ENCODE results near the gene ZNF318. TPM values are rescaled to one million over a fixed set of nuclear protein-coding genes. Genes with fewer than 3 reads are reported as not detected.
"Not testable (repeated sequence)": the region's sequence is repeated elsewhere in the genome, so short reads cannot be mapped to it uniquely, and the experiment has no call there.

Gene ZNF318
- polyA plus RNA-seq, 3 donors = 28.5 to 28.8 (median 28.5) TPM

DNA sequence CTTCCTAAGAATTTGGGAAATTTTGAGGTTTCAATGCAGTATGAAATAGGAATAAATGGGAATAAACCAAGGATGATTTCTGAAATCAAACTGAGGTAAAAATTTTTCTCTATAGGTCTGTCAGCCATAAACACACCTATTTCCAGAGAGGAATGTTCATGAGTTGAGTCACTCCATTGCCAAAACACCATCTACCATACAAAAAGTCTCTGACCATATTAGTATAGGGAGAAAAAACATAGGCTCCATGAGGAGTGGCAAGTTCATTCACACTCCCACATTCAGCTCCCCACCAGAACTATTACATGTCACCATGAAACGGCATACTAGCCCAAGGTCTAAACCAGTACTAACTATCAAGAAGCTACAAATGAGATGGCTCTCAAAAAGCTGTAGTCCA, 9.6 kb downstream of the ZNF318 start:
- DNase-seq (ENCODE audit: extremely low read depth in 1 of 11, low read depth in 9 of 11, low spot score in 4 of 11) = no peak

DNA sequence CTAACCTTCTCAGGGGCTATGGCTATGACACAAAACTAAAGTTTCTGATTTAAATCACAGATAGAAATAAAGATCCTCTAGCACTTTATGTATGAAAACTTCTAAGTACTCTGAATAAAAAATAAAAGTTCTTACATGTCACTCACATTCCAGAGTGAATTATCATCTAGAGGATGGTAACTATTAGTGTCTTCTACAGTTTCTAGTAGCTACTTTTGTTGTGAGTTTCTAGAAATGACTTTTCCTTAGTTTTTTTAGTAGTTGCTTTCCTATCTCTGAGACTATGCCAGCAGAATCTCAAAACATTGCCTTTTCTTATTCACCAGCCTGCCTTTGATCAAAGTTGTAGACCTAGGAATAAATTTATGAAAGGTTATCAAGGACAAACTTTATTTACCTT, 10.1 kb downstream of the ZNF318 start:
- no peak for DNase-seq (ENCODE audit: extremely low read depth in 1 of 11, low read depth in 9 of 11, low spot score in 4 of 11)

DNA sequence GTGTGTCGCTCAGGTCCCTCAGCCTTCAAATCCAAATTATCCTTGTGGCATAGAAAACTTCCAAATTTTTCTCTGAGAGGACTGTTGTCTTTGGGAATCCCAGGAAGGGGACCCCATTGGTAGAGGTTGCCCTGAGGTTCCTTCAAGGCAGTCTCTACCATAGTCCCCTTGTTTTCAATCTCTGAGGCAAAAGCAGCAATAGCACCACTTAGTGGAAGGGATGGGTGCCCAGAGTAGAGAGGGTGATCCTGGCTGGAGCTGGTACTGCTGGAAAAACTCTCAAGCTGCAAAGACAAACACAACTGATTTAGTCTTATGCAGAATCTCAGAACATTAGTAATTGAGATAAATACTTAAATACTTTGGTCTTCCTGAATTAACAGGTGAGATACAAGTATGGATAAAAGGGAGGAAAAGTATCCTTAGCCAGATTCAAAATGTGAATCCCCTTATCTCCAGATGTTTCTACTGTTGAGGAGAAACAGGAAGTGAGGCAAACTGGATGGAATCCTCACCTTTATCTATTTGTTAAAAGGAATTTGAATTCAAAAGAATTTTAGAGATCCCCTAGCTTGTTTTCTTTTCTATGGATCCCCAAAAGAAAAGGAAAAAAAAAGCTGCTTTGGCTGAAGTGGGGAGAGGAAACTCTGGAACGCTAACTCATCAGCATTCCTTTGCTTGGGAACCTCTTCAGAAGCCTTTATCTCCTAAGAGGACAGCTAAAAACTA, 13.4 kb downstream of the ZNF318 start:
- no peak for DNase-seq (ENCODE audit: extremely low read depth in 1 of 11, low read depth in 9 of 11, low spot score in 4 of 11)

DNA sequence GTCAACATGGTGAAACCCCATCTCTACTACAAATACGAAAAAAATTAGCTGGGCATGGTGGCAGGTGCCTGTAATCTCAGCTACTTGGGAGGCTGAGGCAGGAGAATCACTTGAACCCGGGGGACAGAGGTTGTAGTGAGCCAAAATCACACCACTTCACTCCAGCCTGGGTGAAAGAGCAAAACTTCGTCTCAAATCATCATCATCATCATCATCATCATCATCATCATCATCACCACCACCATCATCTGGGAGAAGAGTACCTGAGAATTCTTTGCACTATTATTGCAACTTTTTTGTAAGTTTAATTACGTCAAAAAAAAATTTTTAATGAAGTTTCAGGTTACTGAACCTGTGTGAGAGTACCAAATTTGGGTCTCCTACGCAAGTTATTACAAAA, 17.5 kb downstream of the ZNF318 start:
- not testable (repeated sequence) for DNase-seq (ENCODE audit: extremely low read depth in 1 of 11, low read depth in 9 of 11, low spot score in 4 of 11)

DNA sequence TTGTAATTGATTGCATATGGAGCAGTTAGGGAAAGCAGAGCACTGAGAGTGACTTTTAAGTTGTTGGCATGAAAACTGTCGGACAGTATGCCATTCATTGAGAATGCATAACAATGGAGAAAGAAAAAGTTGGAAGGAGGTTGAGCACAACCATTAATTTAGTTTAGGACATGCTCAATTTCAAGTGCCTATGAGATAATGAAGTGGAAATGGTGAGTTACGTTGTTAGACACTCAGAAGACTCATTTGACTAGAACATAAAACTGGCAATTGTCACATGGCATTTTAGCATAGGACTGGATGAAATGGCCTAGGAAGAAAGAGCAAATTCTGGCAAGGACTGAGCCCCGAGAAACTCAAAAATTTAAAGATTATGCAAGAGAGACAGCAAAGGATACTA, 22.0 kb downstream of the ZNF318 start:
- no peak for DNase-seq (ENCODE audit: extremely low read depth in 1 of 11, low read depth in 9 of 11, low spot score in 4 of 11)

DNA sequence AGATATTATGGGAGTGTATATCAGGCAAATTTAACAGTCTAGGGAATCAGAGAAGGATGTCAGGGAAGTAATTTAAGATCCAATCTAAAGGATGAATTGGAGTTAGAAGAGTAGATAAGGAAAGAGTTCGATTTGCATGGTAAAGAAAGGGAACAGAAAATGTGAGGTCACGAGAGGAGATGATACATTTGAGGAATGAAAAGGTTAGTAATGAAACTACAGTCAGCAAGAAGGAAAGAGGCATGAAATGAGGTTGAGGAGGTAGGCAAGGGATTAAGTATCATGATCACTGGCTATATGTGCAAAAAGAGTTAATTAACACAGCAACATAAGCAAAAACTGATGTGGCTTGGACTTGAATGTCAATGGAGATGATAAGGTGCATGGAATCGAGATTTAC, 22.4 kb downstream of the ZNF318 start:
- DNase-seq (ENCODE audit: extremely low read depth in 1 of 11, low read depth in 9 of 11, low spot score in 4 of 11) = no peak

DNA sequence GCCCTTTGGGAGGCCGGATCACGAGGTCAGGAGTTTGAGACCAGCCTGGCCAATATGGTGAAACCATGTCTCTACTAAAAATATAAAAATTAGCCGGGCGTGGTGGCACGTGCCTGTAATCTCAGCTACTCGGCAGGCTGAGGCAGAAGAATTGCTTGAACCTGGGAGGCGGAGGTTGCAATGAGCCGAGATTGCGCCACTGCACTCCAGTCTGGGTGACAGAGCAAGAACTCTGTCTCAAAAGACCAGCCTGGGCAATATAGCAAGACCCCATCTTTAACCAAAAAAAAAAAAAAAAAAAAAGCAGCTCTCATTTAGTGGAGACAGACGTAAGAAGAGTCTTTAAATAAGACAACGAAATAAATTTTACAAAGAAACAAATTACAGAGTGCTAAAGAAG, 23.2 kb downstream of the ZNF318 start:
- DNase-seq (ENCODE audit: extremely low read depth in 1 of 11, low read depth in 9 of 11, low spot score in 4 of 11) = not testable (repeated sequence)

DNA sequence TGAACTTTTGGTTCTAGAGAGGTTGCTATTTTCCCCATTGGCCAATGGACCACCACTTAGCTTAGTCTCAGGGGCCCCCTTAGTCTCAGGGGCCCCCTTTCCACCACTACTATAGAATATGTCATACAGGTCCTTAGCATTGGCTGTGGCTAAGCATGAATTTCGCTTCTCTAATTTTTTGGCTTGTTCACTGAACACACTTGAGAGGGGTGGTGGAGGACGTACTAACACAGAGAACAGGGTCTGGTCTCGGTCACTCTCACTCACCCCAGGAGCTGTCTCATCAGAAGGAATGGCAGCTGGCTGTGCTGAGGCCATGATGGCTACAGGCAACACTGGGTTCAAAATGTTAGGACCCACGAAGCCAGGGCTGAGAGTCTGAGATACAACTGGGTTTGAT, 30.3 kb downstream of the ZNF318 start:
- no peak for DNase-seq (ENCODE audit: extremely low read depth in 1 of 11, low read depth in 9 of 11, low spot score in 4 of 11)

DNA sequence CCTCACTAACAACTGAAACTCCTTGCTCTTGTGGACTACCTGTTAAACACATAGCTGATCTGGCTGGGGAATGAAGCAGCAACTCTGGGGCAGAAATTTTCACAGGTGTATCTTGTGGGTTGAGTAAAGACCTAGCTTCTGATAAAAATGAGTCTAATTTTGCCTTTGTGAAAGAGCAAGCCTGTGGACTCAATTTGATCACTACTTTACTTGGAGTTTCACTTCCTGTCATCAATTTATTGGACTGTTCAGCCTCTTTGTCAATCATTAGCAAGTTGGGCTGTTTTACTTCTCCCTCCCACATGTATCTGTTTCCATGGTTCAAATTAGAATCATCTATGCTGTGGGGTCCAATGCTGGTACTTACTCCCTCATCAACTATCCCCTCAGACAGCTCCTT, 31.2 kb downstream of the ZNF318 start:
- no peak for DNase-seq (ENCODE audit: extremely low read depth in 1 of 11, low read depth in 9 of 11, low spot score in 4 of 11)

DNA sequence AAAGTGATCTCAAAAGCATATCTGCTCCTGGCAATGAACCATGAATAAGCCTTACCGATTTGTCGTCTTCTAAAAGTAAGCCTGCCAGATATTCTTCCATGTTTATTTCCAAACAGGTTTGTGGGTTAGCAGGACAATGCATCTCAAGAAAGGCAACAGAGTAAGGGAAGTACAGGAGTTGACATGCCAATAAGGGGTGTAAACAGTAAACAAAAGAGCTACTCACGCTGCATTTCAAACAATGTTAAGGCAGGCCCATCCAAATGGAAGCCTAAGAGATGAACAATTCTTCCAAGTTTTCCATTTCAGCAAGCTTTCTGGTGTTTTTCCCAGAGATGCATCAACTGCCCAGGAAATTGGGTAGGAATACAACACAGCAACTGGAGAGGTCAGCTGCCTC, 33.1 kb downstream of the ZNF318 start:
- no peak for DNase-seq (ENCODE audit: extremely low read depth in 1 of 11, low read depth in 9 of 11, low spot score in 4 of 11)

DNA sequence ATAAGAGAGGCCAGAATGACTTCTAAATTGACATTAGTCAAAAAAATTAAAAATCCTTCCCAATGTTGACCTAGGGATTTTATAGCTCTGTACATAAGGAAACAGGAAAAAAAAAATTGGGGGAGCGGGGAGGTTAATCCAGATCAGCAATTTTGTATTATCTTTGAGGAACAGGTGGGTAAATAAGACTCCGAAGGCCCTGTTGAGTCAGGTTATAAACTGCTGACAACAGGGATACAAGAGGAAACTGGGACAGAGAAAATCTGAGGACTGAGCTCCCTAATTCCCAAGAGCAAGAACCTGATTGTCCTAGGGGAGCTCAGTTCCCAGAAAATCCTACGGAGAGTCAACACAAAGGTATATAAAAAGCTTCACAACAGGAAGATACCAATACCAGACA, 34.0 kb downstream of the ZNF318 start:
- no peak for DNase-seq (ENCODE audit: extremely low read depth in 1 of 11, low read depth in 9 of 11, low spot score in 4 of 11)

DNA sequence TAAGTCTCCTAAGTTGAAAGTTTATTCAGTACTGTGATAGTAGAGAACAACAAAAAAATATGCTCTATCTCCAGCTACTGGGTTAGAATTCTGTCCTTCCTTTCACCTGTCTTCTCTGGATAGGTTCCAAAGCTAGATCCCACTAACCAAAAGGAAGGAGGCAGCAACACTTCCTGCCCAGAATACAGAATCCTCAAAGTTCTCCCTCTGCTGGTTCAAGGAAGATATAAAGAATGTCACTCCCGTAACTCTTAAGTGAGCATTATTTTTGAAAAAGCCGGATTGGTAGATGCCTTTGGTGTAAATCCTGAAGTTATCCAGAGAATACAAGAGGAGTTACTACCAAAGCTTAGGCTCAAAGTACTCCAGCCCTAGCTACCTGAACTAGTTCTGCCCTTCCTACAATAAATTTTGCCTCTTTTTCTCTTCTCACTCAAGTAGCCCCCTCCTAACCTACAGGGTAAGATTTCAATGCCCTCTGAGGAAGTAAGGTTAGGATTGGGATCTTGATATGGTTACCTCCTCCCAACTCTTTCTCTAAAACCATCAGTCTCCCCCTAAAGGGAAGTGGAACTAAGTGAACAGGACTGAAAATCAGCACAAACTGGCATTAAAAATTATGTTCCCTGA, 34.9 kb downstream of the ZNF318 start:
- DNase-seq (ENCODE audit: extremely low read depth in 1 of 11, low read depth in 9 of 11, low spot score in 4 of 11) = peak; percentile 31 to 66 (median 44)

DNA sequence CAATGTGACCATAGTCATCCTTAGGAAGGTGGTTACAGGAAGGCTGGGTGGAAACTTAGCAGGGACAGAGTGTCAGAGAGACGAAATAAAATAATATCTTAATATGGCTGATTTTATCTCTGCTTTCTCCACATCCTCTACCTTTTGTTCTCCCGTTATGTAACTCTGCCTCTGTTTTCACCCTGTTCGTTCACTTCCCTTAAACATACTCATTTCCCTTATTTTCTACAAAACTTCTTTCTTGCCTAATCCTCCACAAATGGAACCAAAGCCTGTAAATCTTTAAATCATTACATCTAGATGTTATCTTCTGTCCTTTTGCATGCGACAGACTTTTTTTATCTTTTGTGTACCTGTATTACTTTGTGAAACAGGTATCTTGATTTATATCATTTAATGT, 37.6 kb downstream of the ZNF318 start:
- no peak for DNase-seq (ENCODE audit: extremely low read depth in 1 of 11, low read depth in 9 of 11, low spot score in 4 of 11)

DNA sequence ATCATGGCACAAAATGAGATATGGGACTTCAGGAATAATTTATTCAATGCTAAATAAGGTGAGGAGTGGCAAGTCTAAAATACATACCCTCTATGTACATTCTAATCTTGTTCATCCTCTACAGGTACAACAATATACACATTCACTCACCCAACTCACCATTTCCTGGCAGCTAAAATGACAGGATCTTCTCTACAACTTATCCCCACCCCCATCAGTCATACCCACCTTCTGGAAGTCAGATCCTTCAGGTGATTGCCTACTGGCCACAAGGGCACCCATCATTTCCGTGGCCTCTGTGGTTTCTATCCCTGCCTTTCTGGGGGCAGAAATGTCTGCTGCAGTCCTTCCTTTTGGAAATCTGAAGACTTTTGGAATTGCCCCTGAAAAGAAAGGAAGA, 38.0 kb downstream of the ZNF318 start:
- no peak for DNase-seq (ENCODE audit: extremely low read depth in 1 of 11, low read depth in 9 of 11, low spot score in 4 of 11)

DNA sequence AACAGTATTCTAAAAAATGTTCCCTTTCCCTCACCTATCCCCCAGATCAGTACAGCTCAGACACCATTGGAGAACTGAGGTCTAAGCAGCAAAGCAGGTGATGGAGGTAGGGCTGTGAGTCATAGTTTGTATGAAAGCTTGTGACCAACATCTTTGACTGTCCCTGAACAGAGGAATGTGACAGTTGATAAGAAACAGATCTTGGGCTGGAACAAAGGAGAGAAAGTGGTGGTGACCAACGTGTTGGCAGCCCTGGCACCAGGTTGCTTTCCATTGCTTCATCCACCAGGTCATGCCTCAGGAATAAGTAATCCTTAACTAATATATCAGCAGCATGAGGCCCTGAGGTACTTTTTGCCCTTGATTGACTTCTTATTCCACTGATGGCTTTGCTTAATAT, 40.9 kb downstream of the ZNF318 start:
- no peak for DNase-seq (ENCODE audit: extremely low read depth in 1 of 11, low read depth in 9 of 11, low spot score in 4 of 11)

DNA sequence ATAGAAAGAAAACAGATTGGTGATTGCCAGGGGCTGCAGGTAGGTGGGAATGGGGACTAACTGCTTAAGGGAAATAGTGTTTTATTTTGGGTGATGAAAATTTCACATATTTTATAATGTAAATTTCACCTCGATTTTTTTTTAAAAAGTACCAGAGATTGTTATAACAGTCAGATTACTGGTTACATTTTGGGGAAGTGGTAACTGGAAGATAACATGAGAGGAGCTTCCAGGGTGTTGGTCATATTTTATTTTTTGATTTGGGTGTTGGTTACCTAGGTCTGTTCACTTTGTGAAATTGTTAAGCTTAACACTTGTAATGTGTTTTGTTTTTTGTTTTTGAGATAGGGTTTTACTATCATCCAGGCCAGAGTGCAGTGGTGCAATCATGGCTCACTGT, 43.6 kb downstream of the ZNF318 start:
- DNase-seq (ENCODE audit: extremely low read depth in 1 of 11, low read depth in 9 of 11, low spot score in 4 of 11) = no peak

DNA sequence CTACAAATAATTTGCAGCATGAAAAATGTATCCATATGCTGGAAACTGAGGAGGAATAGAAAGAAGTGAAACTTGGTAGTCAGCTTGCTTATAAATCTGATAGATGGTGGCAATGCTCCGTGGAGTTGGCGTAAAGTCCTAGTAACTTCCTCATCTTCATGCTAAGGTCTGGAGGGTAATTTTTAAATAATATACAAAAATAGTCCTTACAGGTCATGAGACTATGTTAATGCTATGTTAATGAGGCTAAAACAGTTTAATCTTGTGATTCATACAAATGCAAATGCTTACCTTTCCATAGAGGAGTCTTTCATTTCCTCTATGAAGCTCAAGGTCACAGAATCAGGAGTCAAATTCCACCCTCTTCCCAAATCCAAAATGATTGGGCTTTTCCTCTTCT, 51.4 kb downstream of the ZNF318 start:
- DNase-seq (ENCODE audit: extremely low read depth in 1 of 11, low read depth in 9 of 11, low spot score in 4 of 11) = no peak

DNA sequence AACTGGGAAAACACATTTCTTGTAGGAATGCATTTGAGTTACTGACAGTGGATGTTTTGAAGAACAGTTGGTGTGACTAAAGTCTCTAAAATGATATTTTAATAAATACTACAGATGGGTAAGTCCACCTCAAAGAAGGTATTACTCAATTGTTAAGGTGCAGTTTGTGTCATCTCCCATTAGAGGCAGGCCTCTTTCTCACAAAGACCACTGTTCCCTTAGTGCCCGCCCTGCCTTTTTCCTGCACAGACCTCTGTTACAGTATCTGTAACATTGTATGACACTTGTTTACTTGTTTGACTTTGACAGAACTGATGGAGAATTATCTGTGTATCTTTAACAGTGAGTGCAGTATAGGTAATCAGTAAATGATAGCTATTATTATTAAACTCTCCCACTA, 55.6 kb downstream of the ZNF318 start:
- no peak for DNase-seq (ENCODE audit: extremely low read depth in 1 of 11, low read depth in 9 of 11, low spot score in 4 of 11)

DNA sequence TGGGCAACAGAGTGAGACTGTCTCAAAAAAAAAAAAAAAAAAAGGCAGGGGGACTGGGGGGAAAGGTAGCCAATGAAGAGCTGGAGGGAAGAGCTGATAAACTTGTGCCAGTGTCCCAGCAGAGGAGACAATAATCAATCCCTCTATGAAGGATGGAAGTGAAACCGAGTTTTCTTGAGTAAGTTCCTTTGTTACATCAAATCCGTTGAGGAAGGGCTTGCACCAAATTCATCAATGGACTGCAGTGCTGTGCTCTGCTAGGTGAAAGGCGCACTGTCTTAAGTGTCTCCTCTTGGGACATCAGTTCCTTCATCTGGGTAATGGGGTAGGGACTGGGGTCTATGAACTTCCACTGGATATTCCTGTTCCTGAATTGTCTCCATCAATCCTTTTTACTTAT, 57.8 kb downstream of the ZNF318 start:
- no peak for DNase-seq (ENCODE audit: extremely low read depth in 1 of 11, low read depth in 9 of 11, low spot score in 4 of 11)

DNA sequence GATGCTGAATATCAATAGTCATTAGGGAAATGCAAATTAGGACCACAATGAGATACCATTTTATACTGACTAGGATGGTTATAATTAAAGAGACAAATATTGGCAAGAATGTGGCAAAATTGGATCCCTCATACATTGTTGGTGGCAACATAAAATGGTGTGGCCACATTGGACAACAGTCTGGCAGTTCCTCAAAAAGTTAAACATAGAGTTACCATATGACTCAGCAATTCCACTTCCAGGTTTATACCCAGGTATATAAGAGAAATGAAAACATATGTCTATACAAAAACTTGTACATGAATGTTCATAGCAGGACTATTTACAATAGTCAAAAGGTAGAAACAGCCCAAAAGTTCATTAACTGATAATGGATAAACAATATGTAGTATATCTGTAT, 58.8 kb downstream of the ZNF318 start:
- DNase-seq (ENCODE audit: extremely low read depth in 1 of 11, low read depth in 9 of 11, low spot score in 4 of 11) = no peak

DNA sequence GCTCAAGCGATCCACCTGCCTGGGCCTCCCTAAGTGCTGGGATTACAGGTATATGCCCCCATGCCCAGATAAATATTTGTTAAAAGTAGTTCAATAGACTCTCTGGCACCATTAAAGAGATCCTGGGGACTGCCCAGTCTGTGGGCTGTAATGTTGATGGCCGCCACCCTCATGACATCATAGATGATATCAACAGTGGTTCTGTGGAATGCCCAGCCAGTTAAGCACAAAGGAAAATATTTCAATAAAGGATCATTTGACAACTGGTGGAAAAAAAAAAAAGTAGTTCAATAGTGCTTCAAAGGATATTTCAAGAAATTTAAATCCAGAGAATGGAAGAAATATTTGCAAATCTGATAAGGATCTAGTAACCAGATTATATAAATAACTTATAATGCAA, 59.3 kb downstream of the ZNF318 start:
- DNase-seq (ENCODE audit: extremely low read depth in 1 of 11, low read depth in 9 of 11, low spot score in 4 of 11) = no peak

All from renal cortex interstitium (tissue), 11 donors.